ENCODE results near the gene FNDC3A.

Gene FNDC3A

DNA sequence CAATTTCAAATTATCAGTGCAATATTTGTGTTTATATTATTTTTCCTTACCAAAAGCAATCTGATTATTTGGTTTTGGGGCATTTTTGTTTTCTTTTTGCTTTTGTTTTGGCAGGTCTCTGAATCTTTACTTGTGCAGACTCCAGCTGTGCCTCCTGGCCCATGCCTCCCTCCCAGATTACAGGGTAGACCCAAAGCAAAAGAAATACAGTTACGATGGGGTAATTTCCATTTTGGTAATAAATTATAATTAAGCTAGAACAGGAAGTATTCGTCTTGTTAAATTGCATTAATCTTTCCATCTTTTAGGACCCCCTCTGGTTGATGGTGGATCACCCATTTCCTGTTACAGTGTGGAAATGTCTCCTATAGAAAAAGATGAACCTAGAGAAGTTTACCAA lies 215.2 kb downstream of the FNDC3A start:
- no peak overlapping the region for H3K27ac ChIP-seq
- H3K9ac ChIP-seq: no peak overlapping the region
- H4K20me1 ChIP-seq (ENCODE audit: insufficient read depth): no peaks in the 10 kb centered on the region
- H3K4me3 ChIP-seq (IDR thresholded peaks at IDR 0.05; ENCODE audit: insufficient read depth, low read depth, low read length): no peak overlapping the region
- no peaks in the 10 kb centered on the region for H3K27me3 ChIP-seq (ENCODE audit: insufficient read depth, low read depth)
- no peaks in the 10 kb centered on the region for H3K36me3 ChIP-seq (ENCODE audit: insufficient read depth)
- H2AFZ ChIP-seq (ENCODE audit: low read depth): no peak overlapping the region
- no peaks in the 10 kb centered on the region for H3K4me1 ChIP-seq (ENCODE audit: low read depth, poor library complexity, severe bottlenecking)
- H3K4me2 ChIP-seq: no peak overlapping the region
- no peaks in the 10 kb centered on the region for H3K79me2 ChIP-seq (ENCODE audit: insufficient read depth, low read depth)
- TF ChIP-seq, protein P1, sequence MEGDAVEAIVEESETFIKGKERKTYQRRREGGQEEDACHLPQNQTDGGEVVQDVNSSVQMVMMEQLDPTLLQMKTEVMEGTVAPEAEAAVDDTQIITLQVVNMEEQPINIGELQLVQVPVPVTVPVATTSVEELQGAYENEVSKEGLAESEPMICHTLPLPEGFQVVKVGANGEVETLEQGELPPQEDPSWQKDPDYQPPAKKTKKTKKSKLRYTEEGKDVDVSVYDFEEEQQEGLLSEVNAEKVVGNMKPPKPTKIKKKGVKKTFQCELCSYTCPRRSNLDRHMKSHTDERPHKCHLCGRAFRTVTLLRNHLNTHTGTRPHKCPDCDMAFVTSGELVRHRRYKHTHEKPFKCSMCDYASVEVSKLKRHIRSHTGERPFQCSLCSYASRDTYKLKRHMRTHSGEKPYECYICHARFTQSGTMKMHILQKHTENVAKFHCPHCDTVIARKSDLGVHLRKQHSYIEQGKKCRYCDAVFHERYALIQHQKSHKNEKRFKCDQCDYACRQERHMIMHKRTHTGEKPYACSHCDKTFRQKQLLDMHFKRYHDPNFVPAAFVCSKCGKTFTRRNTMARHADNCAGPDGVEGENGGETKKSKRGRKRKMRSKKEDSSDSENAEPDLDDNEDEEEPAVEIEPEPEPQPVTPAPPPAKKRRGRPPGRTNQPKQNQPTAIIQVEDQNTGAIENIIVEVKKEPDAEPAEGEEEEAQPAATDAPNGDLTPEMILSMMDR (conservative IDR thresholded peaks at IDR 0.05; ENCODE audit: low read depth, low read length): no peak

DNA sequence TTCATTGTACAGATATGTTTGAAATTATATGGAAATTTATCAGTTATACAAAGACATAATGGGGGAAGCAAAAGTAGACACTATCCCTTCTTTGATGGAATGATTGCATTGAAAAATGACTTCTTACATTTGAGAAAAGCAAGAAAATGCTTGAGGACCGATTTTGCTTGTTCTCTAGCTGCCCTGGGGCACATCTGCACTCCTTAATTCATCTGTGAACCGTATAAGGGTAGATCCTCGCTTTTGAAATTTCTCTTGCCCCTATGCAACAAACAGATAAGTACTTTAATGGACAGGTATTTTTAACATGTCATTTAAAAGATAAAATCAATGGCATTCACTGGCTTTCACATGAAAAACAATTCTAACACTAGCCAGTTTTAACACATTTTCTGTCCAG lies 230.9 kb downstream of the FNDC3A start:
- no peaks in the 10 kb centered on the region for H3K4me1 ChIP-seq (ENCODE audit: low read depth, poor library complexity, severe bottlenecking)
- no peak overlapping the region for H3K27ac ChIP-seq
- no peaks in the 10 kb centered on the region for H3K36me3 ChIP-seq (ENCODE audit: insufficient read depth)
- H3K4me2 ChIP-seq: no peak overlapping the region
- no peaks in the 10 kb centered on the region for H3K27me3 ChIP-seq (ENCODE audit: insufficient read depth, low read depth)
- no peaks in the 10 kb centered on the region for H3K79me2 ChIP-seq (ENCODE audit: insufficient read depth, low read depth)
- H3K4me3 ChIP-seq (IDR thresholded peaks at IDR 0.05; ENCODE audit: insufficient read depth, low read depth, low read length): no peak overlapping the region
- no peak overlapping the region for H2AFZ ChIP-seq (ENCODE audit: low read depth)
- no peaks in the 10 kb centered on the region for H4K20me1 ChIP-seq (ENCODE audit: insufficient read depth)
- no peak overlapping the region for H3K9ac ChIP-seq
- TF ChIP-seq, protein P1 (conservative IDR thresholded peaks at IDR 0.05; ENCODE audit: low read depth, low read length): no peak

DNA sequence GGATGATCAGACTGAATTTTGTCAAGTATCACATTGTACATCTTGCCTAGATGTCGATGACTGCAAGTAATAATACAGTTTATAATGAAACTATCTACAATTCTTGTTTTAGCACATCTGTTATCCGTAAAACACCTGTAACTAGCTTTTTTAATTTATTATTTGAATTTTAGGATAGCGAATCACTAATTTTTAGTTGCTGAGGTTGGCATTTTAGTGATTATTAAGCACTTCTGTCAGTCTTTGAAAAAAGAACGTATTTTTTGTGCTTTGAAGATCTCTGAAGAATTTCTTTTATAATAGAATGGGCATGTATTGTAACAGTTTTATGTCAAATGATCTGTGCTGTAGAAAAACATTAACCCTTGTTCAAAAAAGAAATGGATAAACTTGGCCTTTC lies 232.9 kb downstream of the FNDC3A start:
- H3K27ac ChIP-seq: no peak overlapping the region
- no peak overlapping the region for H3K4me3 ChIP-seq (IDR thresholded peaks at IDR 0.05; ENCODE audit: insufficient read depth, low read depth, low read length)
- no peaks in the 10 kb centered on the region for H3K79me2 ChIP-seq (ENCODE audit: insufficient read depth, low read depth)
- TF ChIP-seq, protein P1 (conservative IDR thresholded peaks at IDR 0.05; ENCODE audit: low read depth, low read length): no peak
- no peak overlapping the region for H2AFZ ChIP-seq (ENCODE audit: low read depth)
- H3K27me3 ChIP-seq (ENCODE audit: insufficient read depth, low read depth): no peaks in the 10 kb centered on the region
- H3K9ac ChIP-seq: no peak overlapping the region
- no peaks in the 10 kb centered on the region for H3K36me3 ChIP-seq (ENCODE audit: insufficient read depth)
- H4K20me1 ChIP-seq (ENCODE audit: insufficient read depth): no peaks in the 10 kb centered on the region
- H3K4me1 ChIP-seq (ENCODE audit: low read depth, poor library complexity, severe bottlenecking): no peaks in the 10 kb centered on the region
- H3K4me2 ChIP-seq: no peak overlapping the region

DNA sequence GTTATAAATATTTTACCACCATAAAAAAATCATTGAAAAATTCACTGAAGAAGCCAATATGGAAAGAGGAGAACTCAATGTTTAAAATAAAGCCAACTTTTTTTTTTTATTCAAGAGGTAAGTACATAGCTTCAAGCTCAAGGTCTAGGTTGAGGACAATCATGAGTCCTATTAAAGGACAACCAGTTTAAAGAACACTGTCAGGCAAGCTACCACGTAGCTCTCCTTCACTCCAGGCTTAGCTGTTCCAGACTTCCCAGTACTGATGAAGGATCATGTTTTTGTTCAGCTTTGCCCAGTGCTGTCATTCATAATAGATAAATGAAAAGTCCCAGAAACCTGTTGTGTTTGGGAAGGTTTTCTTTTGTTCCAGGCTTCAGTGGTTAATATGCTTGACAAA lies 234.4 kb downstream of the FNDC3A start:
- Histone ChIP-seq H3K4me3 (IDR thresholded peaks at IDR 0.05; ENCODE audit: insufficient read depth, low read depth, low read length) (no peak overlapping the region), H3K79me2 (ENCODE audit: insufficient read depth, low read depth) (no peaks in the 10 kb centered on the region), H3K36me3 (ENCODE audit: insufficient read depth) (no peaks in the 10 kb centered on the region), H4K20me1 (ENCODE audit: insufficient read depth) (no peaks in the 10 kb centered on the region), H3K27me3 (ENCODE audit: insufficient read depth, low read depth) (no peaks in the 10 kb centered on the region), H3K27ac (no peak overlapping the region), H3K4me1 (ENCODE audit: low read depth, poor library complexity, severe bottlenecking) (no peaks in the 10 kb centered on the region), H3K9ac (no peak overlapping the region), H3K4me2 (no peak overlapping the region), H2AFZ (ENCODE audit: low read depth) (no peak overlapping the region)
- TF ChIP-seq, protein P1 (conservative IDR thresholded peaks at IDR 0.05; ENCODE audit: low read depth, low read length): no peak

All from KMS-11 (cell line).